Measurements from ENCODE around the gene SP140. TPM values are rescaled to one million over a fixed set of nuclear protein-coding genes. Genes with fewer than 3 reads are reported as not detected.
"Not testable (repeated sequence)": the region's sequence is repeated elsewhere in the genome, so short reads cannot be mapped to it uniquely, and the experiment has no call there.

SP140 gene
- total RNA-seq, 1 experiment from 2014 or later = 0.11 TPM

- DNase-seq (ENCODE audit: low read depth) = peak; percentile 88
Observed at GRCh38 chr2:230326453-230327417, 101.2 kb downstream of the SP140 start, which contains the start of gene SP140L. TSS of gene SP140L (plus strand) at chr2:230327193. CDS start at chr2:230327270, 77 bp downstream.

DNA sequence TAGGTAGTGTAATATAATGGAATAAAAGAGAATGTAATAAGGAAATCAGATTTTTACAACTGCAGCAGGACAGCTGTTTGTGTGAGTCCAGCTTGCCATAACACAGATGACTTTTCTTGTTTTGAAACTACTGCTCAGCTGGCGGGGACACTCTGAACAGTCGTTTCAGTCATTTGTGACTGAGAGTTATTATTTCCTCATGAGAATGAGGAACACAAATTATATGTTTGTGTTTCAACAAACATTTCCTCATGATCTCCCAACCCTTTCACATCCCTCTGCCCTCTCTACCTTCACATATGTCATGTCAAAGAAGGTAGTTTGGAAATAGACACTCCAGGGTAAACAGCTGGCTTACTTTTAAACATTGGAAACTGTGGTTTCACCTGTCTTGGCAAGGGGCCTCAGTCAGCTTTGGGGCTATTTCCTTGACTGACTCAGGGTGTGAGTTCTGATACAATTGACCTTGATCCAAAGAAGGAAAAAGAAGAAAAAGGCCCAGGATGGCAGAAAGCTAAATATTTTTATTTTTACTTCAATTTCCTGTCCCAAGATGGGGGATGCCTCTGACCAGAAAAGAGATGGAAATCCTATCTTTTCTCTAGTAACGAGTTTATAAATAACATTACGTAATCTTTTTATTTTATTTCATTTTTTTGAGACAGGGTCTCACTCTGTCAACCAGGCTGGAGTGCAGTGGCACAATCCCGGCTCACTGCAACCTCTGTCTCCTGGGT is 102.0 kb downstream of the SP140 start:
- no peak for DNase-seq (ENCODE audit: low read depth)

GRCh38 chr2:230328155-230328458 is 102.6 kb downstream of the SP140 start:
- DNase-seq (ENCODE audit: low read depth) = no peak

GRCh38 chr2:230329946-230330605 is 104.5 kb downstream of the SP140 start:
- no peak for DNase-seq (ENCODE audit: low read depth)

- DNase-seq (ENCODE audit: low read depth) = peak; percentile 25
Observed at GRCh38 chr2:230330725-230331124, 105.2 kb downstream of the SP140 start.

DNA sequence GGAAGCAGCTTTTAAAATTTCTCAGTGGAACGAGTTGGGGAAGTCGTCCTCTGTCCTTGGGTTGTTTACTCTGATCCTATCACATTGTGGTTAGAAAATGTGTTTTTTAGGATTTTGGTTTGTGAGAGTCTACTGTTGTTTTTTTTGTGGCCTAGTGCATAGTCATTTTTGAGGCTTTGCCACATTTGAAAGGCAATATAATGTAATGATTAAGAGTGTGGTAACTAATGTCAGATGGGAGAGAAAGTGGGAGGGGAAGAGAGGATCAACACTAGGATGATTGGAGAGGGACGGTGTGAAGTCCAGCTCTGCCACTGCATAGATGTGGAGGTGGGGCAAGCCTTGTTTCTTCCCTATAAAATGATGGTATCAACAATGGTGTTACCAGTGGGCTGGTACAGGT is 109.9 kb downstream of the SP140 start:
- no peak for DNase-seq (ENCODE audit: low read depth)

DNA sequence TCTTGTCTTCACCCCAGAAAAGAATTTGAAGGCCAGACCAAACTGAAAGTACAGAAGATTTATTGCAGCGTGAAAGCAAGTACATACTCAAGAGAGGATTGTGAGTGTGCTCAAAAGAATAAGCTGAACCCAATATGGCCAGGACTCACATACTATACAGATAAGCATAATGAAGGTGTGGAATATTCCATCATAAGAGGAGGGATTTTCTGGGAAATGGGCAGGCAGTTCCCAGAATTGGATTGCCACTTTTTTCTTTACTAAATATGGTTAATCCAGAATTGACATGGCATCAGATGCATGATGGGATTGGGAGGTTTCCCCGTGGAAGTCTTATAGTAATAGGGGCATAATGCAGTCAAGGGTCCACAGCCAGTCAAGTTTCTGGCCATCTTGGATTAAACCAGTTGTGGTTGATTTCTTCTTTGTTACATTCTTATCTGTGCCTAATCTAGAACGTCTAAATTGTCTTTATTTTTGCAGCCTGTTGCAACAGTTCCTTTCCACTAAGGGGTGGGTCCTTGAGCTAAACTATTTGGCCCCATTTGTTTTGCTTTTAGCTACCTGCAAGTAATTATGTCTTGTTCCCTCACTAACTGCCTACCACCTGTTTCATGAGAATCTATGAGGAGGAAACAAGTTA is 110.4 kb downstream of the SP140 start:
- no peak for DNase-seq (ENCODE audit: low read depth)

- not testable (repeated sequence) for DNase-seq (ENCODE audit: low read depth)
Observed at GRCh38 chr2:230341936-230342528, 116.5 kb downstream of the SP140 start.

DNA sequence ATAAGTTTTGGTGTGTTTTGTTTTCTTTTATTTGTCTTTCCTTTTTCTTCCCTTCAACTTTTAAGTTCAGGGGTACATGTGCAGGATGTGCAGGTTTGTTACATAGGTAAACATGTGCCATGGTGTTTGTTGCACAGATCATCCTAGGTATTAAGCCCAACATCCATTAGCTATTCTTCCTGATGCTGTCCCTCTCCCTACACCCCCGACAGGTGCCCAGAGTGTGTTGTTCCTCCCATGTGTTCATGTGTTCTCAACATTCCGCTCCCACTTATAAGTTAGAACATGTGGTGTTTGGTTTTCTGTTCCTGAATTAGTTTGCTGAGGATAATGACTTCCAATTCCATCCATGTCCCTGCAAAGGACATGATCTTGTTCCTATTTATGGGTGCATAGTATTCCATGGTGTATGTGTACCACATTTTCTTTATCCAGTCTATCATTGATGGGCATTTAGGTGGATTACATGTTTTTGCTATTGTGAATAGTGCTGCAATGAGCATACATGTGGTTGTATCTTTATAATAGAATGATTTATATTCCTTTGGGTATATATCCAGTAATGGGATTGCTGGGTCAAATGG is 117.6 kb downstream of the SP140 start:
- DNase-seq (ENCODE audit: low read depth) = not testable (repeated sequence)

DNA sequence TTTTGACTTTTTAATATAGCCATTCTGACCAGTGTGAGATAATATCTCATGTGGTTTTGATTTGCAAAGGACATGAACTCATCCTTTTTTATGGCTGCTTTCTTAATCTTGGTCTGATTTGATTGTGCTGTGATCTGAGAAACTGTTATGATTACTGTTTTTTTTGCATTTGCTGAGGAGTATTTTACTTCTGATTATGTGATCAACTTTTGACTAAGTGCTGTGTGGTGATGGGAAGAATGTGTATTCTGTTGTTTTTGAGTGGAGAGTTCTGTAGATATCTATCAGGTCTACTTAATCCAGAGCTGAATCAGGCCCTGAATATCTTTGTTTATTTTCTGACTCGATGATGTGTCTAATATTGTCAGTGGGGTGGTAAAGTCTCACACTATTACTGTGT is 118.2 kb downstream of the SP140 start:
- no peak for DNase-seq (ENCODE audit: low read depth)

DNA sequence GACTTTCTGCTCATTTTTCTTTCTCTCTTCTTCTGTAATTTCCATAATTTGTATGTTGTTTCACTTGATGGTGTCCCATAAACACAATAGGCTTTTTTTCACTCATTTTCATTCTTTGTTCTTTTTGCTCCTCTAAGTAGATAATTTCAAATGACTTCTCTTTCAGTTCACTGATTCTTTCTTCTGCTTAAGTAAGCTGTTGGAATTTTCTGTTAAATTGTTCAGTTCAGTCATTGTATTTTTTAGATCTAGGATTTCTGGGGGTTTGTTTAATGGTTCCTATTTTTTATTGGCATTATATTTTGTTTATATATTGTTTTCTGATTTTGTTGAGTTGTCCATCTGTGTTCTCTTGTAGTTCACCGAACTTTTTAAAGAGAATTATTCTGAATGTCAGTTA is 120.9 kb downstream of the SP140 start:
- no peak for DNase-seq (ENCODE audit: low read depth)

- no peak for DNase-seq (ENCODE audit: low read depth)
Observed at GRCh38 chr2:230346921-230347533, 121.5 kb downstream of the SP140 start.

GRCh38 chr2:230347659-230348305 is 122.2 kb downstream of the SP140 start:
- peak; percentile 46 for DNase-seq (ENCODE audit: low read depth)

- no peak for DNase-seq (ENCODE audit: low read depth)
Observed at GRCh38 chr2:230348787-230349186, 123.3 kb downstream of the SP140 start.

DNA sequence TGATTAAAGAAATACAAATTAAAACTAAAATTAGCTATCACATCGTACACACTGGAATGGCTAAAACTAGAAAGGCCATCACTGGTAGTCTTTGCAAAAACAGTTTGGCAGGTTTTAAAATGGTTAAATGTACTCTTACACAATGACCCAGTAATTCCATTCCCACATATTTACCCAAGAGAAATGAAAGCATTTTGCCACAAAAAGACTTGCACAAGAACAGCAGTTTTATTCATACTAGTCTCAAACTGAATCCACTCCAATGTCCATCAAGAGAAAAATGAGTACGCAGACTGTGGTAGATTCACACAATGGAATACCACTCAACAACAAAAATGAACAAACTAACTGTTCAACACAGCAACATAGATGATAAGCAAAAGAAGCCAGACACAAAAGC is 130.5 kb downstream of the SP140 start:
- DNase-seq (ENCODE audit: low read depth) = no peak

GRCh38 chr2:230358305-230358704 is 132.8 kb downstream of the SP140 start:
- peak; percentile 11 for DNase-seq (ENCODE audit: low read depth)

GRCh38 chr2:230360028-230360427 is 134.5 kb downstream of the SP140 start:
- no peak for DNase-seq (ENCODE audit: low read depth)

DNA sequence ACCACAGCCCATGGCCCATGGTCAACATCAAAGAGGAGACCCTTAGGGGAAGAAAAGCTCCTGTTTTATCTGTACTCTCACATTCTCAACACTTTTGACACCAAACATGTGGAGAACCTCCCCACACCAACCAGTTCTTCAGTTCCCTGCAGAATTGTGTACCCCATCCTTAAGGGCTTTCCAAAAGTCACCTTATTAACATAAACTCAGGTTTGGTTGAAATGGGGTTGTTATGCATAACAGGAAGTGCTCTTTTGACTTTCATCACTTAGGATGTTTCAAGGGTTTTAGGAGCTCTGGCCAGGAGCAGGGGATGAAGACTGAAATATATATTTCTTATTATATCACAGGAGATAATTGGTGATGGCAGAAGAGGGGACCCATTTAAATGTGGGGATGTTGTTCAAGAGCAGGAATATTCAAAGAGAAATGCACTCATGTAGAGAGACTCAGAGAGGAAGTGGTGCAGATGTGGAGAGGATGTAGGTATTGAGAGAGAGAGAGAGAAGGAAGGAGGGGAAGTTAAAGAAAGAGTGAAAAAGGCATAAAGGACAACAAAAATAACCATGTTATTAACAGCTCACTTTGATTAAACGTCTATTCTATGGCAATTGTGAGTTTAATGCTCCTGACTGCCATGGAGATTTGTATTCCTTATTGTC is 136.6 kb downstream of the SP140 start:
- DNase-seq (ENCODE audit: low read depth) = no peak
